NCI-H1092 treated with DMSO at 0.1 percent for 48 hours (cell line): Measurements from ENCODE around the gene ACKR3.

Source experiments
- DNase-seq: peaks from one replicate; lab custom pipeline; 2025; lab: John Stamatoyannopoulos, UW

The ACKR3 gene

DNA sequence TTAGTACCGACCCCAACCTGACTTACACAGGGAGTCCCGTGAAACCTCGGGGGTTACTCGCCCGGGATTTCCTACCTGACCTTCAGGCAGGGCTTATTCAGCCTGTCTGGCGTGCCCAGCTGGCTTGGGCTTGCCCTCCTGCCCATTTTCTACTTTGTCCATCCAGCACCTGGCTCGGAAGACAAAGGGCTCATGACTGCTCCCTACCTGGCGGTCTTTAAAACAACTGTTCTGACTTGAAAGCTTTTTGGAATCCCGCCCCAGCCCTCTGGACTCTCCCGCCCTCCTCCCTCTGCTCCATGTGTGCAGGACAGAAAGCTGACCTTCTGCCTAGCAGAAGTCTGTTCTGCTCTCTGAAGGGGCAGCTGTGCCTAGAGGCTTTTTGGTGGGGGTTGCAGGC lies 43.1 kb downstream of the ACKR3 start:
- no peak for DNase-seq

GRCh38 chr2:236613612-236614011 lies 44.0 kb downstream of the ACKR3 start:
- no peak for DNase-seq

- no peak for DNase-seq
These were observed 44.9 kb downstream of the ACKR3 start for GRCh38 chr2:236614551-236614950.

DNA sequence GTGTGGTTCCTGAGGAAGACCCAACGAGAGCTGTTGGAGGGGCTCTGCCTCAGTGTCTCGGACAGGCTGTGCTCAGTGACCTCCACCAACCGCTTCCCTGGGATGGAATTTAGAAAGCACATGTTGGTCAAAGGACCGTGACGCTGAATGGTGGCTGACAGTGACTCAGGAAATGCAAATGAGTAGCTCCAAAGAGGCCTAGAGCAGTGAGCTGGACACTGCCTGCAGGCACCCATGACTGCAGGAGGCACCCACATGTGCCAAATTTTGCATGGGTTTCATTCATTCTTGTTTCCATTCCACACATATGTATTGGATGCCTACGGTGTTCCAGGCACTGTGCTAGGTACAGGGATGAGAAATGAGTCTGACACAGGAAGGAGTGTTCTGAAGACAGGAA lies 46.4 kb downstream of the ACKR3 start:
- no peak for DNase-seq

- DNase-seq = no peak
These were observed 47.0 kb downstream of the ACKR3 start for GRCh38 chr2:236616624-236617023.

- DNase-seq = no peak
These were observed 47.7 kb downstream of the ACKR3 start for GRCh38 chr2:236617221-236617737.

DNA sequence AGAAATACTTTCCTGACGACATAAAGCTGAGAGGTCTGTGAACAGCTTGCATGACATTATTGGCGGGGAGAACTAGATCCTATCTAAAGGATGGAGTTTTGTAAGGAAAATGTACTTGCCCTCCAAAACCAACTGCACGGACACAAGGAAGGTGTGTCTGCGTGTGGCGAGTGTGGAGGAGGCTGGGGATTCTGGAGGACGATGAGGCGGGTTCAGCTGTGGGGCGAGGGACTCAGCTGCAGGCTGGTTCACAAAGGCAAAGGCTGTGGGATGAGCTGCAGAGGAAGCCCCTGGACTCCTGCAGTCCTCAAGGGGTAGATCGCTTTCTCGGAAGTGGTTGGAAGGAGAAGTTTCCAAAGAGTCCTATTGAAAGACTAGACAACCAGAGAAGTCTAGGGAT lies 48.2 kb downstream of the ACKR3 start:
- no peak for DNase-seq

- DNase-seq = no peak
These were observed 48.7 kb downstream of the ACKR3 start for GRCh38 chr2:236618370-236618769.

DNA sequence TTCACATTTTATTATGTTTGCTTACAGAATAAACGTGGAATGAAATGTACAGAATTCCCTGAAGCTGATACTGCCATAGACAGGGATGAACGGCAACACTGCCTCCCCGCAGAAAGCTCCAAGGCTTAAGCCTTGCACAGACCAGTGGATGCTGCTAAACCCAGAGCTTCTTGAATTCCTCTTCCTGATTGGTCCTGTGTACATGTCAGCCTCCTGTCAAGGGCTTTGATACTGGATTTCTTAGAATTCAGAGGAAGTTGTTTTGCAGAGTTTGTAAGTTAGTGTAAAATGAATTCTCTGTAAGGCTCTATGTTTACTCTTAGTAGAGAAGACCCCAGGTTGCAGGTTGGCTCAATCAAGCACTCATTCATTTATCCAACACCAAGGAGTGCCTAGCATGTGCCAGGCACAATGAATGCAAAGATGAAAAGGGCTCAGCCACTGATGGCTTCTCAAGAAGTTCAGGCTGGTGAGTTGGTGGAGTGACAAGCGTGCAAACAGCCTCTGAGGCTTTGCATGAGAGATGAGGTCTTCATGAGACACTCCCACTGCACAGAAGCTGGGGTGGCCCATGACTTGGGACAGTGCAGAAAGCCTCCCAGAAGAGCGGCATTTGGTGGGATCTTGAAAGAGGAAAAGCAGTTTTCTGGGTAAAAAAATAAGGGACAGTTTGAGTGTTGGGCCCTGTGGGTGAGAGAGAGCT lies 50.4 kb downstream of the ACKR3 start:
- DNase-seq = no peak

- DNase-seq = no peak
These were observed 52.2 kb downstream of the ACKR3 start for GRCh38 chr2:236621786-236622185.

DNA sequence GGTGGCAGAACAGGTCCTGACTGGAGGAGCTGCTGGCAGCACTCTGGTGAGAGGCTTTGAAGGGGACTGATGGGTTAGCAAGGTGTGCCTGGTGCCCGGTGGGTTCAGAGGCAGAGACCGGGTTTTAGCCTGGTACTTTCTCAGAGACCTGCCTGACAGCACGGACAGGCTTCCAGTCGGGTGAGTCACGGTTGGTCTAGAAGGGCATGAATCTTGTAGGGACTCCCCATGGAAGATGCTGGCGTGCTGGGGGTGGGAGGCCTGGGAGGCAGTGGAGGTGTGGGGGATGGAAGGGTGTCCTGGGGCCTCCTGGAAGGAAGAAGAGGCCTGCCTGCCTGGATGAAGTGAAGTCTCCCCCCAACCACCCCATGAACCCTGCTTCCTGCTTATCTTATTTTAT lies 52.6 kb downstream of the ACKR3 start:
- DNase-seq = no peak

GRCh38 chr2:236622660-236623059 lies 53.0 kb downstream of the ACKR3 start:
- no peak for DNase-seq

- no peak for DNase-seq
These were observed 54.2 kb downstream of the ACKR3 start for GRCh38 chr2:236623816-236624215.

- no peak for DNase-seq
These were observed 55.6 kb downstream of the ACKR3 start for GRCh38 chr2:236625156-236625690.

DNA sequence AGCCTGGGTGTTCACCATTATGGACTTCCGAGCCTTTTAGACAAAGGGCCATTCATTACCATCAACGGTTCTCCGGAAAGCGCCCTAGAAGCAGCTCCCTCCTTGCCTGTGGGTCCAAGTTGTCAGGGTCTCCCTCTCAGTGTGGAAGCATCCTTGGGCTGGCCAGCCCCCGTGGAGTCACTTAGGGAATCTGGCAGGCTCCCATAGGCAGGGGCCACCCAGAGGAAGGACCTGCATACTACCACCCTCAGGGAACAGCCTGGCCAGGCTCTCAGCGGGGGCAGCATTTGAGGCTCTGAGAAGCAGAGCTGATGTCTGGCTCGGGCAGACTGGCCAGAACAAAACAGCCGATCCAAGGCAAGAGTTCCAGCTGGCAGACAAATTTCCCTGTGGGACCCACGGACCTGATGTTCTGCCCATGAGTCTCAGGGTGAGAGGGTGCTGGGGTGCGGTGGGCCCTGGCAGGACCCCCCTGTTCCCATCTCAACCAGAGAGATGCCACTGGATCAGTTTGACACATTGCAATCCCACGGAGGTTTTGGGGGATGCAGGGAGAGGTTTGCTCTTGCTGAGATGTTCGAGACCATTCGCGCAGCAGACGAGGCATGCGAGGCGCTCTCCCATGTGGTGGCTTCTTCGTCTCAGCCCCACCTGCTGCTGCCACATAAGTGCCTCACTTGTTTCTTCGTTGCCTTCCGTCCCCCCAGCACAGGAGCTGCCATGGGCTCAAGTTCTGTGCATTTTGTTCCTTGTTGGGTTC lies 56.9 kb downstream of the ACKR3 start:
- no peak for DNase-seq

DNA sequence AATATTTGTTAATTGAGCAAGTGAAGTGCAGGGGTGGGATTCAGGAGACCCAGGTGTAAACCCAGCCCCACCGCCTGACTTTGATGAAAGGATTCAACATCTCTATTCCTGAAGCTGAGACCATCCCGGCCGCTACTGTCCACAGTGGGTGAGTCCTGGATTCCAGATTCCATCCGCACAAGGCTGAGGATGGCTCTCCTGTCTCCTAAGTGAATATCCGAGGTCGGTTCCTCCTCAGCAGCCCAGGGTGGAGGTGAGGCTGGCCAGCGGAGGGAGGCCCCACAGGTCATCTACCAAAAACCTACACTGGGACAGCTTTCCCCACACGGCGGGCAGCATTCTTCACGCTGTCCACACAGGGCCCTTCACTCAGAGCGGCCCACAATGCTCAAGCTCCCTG lies 57.6 kb downstream of the ACKR3 start:
- DNase-seq = no peak

GRCh38 chr2:236627841-236628240 lies 58.2 kb downstream of the ACKR3 start:
- DNase-seq = no peak

DNA sequence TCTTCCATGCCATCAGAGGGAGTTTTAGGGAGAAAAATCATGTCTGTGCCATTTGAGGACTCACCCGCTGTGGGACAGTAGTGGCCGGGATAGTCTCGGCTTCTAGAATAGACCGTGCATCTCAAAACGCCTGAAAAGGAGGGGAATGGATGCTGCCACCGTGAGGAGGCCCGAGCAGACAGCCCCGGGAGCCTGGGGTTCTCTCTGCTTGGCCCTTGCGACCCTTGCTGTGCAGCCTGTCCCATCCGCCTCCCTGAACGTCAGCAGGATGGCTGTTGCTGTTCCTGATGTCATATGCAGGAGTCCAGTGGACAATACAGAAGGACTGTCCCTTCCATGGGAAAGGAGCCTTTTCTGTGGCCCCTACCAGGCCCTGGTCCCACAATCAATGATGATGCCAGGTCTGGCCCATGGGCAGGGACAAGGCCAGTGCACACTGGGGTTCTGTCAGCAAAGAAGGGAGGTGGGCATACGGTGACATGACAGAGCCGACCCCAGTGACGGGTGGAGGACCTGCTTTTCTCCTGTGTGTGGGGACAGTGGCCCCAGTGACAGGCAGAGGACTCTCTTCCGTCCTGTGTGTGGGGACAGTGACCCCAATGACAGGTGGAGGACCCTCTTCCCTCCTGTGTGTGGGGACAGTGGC lies 58.8 kb downstream of the ACKR3 start:
- DNase-seq = no peak

DNA sequence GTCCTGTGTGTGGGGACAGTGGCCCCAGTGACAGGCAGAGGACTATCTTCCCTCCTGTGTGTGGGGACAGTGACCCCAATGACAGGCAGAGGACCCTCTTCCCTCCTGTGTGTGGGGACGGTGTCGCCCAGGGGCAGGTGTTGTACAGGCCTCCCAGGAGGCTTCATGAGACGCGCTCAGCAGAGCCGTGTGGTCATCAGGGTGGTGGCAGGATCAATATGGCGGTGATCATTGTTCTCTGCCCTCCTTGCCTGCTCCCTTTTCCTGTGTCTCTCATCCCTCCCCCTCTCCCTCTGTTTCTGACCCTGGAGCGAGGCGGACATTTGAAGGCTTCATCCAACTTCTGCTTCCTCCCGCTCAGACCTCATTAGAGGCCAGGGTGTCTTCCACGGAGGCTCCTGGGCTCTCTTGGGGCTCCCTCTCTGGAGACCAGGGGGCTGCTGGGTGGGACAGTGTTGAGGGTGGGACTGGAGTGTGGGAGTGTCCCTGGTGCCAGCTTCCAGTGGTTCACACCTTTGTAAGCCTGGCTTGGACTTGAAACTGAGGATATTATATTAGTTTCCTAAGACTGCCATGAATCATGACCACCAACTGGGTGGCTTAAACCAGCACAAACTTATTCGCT lies 59.5 kb downstream of the ACKR3 start:
- no peak for DNase-seq

- DNase-seq = no peak
These were observed 60.6 kb downstream of the ACKR3 start for GRCh38 chr2:236629961-236630872.

DNA sequence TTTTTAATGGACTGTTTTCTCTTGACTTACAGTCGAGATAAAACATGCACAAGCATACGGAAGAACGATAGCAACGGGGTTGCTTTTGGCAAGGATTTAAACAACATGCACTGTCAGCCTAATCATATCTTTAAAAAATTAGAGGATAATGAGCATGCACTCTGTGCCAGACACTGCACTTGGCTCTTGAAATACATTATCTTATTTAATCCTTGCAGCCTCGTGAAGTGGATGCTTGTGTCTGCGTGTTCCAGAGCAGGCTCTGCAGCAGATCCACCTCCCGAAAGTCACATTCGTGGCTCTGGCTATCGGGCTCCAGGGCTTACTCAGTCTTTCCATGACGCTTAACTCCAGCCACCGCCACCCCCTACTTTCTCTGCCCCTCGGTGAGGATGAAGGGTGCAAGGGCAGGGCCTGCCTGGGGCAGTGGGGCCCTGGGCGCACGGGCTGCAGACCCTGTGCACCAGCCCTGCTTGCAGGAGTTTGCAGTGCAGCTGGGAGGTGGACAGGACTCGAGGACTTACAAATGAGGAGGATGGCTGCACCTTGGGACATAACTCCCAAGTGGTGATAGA lies 61.7 kb downstream of the ACKR3 start:
- no peak for DNase-seq
